Measurements from ENCODE around the gene PCSK6.

DNA sequence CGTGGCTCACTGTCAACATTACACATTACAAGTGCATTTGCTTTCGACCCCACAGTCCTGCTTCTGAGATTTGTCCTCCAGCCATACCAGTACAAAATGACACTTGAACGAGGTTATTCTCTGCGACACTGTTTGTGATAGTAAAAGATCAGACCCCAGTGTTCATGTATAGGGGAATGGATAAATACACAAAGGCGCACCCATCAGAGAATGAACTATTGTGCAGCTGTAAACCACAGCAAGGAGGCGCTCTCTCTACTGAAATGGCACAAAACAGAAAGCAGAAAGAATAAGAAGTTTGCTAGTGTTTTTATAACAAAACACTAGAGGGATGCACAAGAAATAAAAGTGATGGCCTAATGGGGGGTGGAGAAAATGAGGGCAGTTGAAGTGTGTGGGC lies 232.8 kb downstream of the PCSK6 start:
- TF ChIP-seq POLR2A (IDR thresholded peaks at IDR 0.05) (no peak), POLR2AphosphoS5 (IDR thresholded peaks at IDR 0.05) (no peak), EP300 (IDR thresholded peaks at IDR 0.05) (no peak)
- TF ChIP-seq, protein P1, sequence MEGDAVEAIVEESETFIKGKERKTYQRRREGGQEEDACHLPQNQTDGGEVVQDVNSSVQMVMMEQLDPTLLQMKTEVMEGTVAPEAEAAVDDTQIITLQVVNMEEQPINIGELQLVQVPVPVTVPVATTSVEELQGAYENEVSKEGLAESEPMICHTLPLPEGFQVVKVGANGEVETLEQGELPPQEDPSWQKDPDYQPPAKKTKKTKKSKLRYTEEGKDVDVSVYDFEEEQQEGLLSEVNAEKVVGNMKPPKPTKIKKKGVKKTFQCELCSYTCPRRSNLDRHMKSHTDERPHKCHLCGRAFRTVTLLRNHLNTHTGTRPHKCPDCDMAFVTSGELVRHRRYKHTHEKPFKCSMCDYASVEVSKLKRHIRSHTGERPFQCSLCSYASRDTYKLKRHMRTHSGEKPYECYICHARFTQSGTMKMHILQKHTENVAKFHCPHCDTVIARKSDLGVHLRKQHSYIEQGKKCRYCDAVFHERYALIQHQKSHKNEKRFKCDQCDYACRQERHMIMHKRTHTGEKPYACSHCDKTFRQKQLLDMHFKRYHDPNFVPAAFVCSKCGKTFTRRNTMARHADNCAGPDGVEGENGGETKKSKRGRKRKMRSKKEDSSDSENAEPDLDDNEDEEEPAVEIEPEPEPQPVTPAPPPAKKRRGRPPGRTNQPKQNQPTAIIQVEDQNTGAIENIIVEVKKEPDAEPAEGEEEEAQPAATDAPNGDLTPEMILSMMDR (IDR thresholded peaks at IDR 0.05), result no peak

Measured in gastroesophageal sphincter (tissue), 3 donors.